ENCODE data around the gene FTHL17. TPM values are rescaled to one million over a fixed set of nuclear protein-coding genes. Genes with fewer than 3 reads are reported as not detected.

FTHL17 gene
- total RNA-seq, 2 experiments from 2014 or later = not detected

Other genes starting within 250 kb of the FTHL17 start
- gene TAB3, start 182.8 kb downstream of the FTHL17 start, total RNA-seq = 10 to 100 TPM; 17.3 to 20.7 TPM